Body of pancreas (tissue), 4 donors: Measurements from ENCODE around the gene MXD4.

Source experiments
- CTCF ChIP-seq, 7 experiments: fragments of 450-650 bp in 4 of 7; fragments of 200-600 bp in 3 of 7; sonication (generic) in 3 of 7; IDR thresholded peaks; one replicate each; pipeline ENCODE4 v1.5.1; 2016 to 2019; ENCODE audit warnings: antibody characterized with exemption in 7 of 7
- POLR2A ChIP-seq, 3 donors: fragments of 450-650 bp; IDR thresholded peaks; one replicate each; pipeline ENCODE4 v1.6.1; 2016; ENCODE audit warnings: antibody characterized with exemption in 3 of 3, mild to moderate bottlenecking in 2 of 3

GRCh38 chr4:2256781-2257191 lies 5.1 kb downstream of the MXD4 start:
- no peak for TF ChIP-seq POLR2A (IDR thresholded peaks at IDR 0.05)
- TF ChIP-seq CTCF (IDR thresholded peaks at IDR 0.05): no peak
